AG09319 (cell line): ENCODE data around the gene DNASE1L3.

Experiments
- DNase-seq: peaks from one replicate; pipeline ENCODE4 v3.0.0-alpha.2; 2010; ENCODE audit warnings: low read depth; ENCODE audit errors: extremely low read depth
- TF ChIP-seq, protein P1 (sequence below): IDR thresholded peaks from 2 replicates; pipeline ENCODE4 v1.5.1; 2011; ENCODE audit warnings: low read depth, mild to moderate bottlenecking, inconsistent platforms, low read length, moderate library complexity

DNASE1L3 gene

DNA sequence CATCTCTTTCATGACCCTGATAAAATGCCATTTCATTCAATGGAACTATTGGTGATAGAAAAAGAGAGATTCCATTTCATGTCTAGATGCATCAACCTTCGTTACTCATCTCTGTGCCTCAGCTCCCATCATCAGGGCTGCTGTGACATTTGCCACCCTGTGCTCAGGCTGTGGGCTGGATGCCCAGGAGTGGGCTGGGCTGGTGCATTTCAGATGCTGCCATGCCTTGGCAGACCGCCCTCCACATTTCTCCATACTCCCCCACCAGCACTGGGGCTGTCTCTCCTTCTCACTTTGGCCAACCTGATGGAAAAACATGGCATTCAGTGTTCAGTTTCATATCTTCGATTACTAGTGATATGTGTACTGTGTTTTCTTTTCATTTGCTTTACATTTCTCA, 59.1 kb downstream of the DNASE1L3 start:
- DNase-seq, result no peak
- TF ChIP-seq, protein P1, sequence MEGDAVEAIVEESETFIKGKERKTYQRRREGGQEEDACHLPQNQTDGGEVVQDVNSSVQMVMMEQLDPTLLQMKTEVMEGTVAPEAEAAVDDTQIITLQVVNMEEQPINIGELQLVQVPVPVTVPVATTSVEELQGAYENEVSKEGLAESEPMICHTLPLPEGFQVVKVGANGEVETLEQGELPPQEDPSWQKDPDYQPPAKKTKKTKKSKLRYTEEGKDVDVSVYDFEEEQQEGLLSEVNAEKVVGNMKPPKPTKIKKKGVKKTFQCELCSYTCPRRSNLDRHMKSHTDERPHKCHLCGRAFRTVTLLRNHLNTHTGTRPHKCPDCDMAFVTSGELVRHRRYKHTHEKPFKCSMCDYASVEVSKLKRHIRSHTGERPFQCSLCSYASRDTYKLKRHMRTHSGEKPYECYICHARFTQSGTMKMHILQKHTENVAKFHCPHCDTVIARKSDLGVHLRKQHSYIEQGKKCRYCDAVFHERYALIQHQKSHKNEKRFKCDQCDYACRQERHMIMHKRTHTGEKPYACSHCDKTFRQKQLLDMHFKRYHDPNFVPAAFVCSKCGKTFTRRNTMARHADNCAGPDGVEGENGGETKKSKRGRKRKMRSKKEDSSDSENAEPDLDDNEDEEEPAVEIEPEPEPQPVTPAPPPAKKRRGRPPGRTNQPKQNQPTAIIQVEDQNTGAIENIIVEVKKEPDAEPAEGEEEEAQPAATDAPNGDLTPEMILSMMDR, result no peak

- peak; percentile 41 for DNase-seq
- TF ChIP-seq, protein P1, result no peak
Measured at GRCh38 chr3:58150810-58151199, 60.0 kb downstream of the DNASE1L3 start.

DNA sequence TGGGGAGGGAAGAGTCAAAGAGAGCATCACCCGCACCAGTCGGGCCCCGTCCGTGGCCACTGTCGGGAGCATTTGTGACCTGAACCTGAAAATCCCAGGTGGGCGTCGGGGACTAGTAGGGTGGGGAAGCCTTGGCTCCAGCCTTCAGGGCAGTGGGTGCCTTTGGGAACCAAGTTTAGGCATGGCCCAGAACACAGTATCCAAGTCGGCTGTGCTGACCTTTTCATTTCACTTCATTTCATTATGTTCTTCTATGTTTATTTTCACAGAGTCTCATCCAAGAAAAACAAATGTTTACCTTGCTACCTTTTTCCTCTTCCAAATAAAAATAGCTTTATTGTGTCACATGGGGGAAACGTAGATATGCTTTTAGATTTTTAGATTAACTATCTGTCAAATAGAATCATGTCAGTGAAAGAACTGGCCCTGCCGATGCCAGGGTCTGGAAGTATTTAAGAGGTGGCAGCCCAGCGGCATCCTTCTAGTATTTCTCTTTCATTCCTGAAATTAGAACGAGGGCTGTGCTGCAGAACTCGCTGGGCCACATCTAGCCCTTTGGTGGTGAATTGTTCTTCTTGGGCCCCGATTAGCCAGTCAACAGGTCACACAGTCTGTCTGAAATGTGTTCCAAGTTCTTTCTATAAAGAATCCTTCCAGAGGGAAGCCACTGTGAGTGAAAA, 60.5 kb downstream of the DNASE1L3 start:
- TF ChIP-seq, protein P1, result no peak
- DNase-seq, result no peak

GRCh38 chr3:58148049-58148448, 62.7 kb downstream of the DNASE1L3 start:
- no peak for DNase-seq
- TF ChIP-seq, protein P1, result no peak

GRCh38 chr3:58144478-58145325, 66.1 kb downstream of the DNASE1L3 start:
- no peak for DNase-seq
- TF ChIP-seq, protein P1, result no peak

DNA sequence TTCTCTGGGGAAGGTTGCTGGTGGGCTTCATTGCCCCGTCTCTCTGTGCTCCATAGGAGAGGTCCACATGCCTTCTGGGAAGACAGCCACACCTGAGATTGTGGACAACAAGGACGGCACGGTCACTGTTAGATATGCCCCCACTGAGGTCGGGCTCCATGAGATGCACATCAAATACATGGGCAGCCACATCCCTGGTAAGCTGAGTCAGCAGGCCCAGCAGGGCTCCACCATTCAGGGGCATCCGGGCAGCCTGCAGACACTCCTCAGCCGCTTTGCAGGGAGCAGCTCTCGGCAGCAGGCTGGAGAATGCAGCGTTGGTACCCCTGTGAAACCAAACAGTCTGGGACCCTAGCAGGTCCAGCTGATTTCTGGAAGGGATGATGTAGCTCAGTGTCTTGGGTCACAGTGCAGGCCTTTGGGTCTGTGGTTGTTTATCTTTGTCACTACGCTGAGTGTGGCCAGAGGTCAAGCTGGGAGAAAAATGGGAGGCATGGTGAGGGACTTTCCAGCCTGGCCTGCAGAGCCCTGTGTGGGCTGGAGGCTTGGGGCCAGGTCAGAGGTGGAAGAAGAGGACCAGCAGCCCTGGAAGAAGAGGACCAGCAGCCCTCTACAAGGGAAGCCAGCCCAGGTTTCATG, 67.2 kb downstream of the DNASE1L3 start:
- TF ChIP-seq, protein P1, result no peak
- DNase-seq, result no peak
